OCI-LY7 (cell line): ENCODE data around the gene HOGA1. TPM values are rescaled to one million over a fixed set of nuclear protein-coding genes. Genes with fewer than 3 reads are reported as not detected.

Source experiments
- BruUV-seq: library from RNA; stranded (reverse); fragments of 400-500 nt; replicated peaks from 2 replicates; lab custom pipeline; 2021; lab: Mats Ljungman, UMichigan
- CTCF ChIA-PET: fragments of 300-600 bp; sonication (Branson Sonifier 250); formaldehyde crosslinking; loops from one replicate; lab custom pipeline; 2022; ENCODE audit warnings: antibody characterized with exemption; ENCODE audit not compliant: unreplicated experiment; lab: Charles Lee
- POLR2A ChIA-PET: fragments of 300-600 bp; sonication (Branson Sonifier 250); formaldehyde crosslinking; loops from one replicate; lab custom pipeline; 2022; ENCODE audit warnings: antibody characterized with exemption; lab: Charles Lee
- DNase-seq: peaks from one replicate; pipeline ENCODE4 v3.0.0-alpha.2; 2015; ENCODE audit warnings: low spot score
- H2AFZ ChIP-seq: fragments of 200-600 bp; sonication (generic), shearing (Covaris generic); 2 replicates; pipeline ENCODE4 v1.6.1; 2014; ENCODE audit warnings: mild to moderate bottlenecking, antibody characterized with exemption, low read length, moderate library complexity
- H3K27ac ChIP-seq: fragments of 200-600 bp; sonication (generic); 2 replicates; pipeline ENCODE4 v1.5.1; 2014; ENCODE audit warnings: mixed run types, low read depth, mild to moderate bottlenecking, moderate library complexity, low read length, inconsistent platforms; ENCODE audit not compliant: poor library complexity, severe bottlenecking
- H3K36me3 ChIP-seq: fragments of 200-600 bp; sonication (generic); 2 replicates; pipeline ENCODE4 v1.6.1; 2014; ENCODE audit warnings: mild to moderate bottlenecking, antibody characterized with exemption, low read length, moderate library complexity, mixed read lengths; ENCODE audit not compliant: insufficient read depth
- H3K4me1 ChIP-seq: fragments of 200-600 bp; sonication (generic); 2 replicates; pipeline ENCODE4 v1.5.1; 2014; ENCODE audit warnings: mild to moderate bottlenecking, low read length; ENCODE audit not compliant: insufficient read depth, poor library complexity, severe bottlenecking
- H3K4me2 ChIP-seq: fragments of 200-600 bp; sonication (generic); 2 replicates; pipeline ENCODE4 v1.6.1; 2014; ENCODE audit warnings: mild to moderate bottlenecking, low read length
- H3K4me3 ChIP-seq: fragments of 200-600 bp; sonication (generic); 2 replicates; pipeline ENCODE4 v1.5.1; 2014; ENCODE audit warnings: mild to moderate bottlenecking, low read depth, low read length; ENCODE audit not compliant: poor library complexity, severe bottlenecking
- H3K79me2 ChIP-seq: fragments of 200-600 bp; sonication (generic); 2 replicates; pipeline ENCODE4 v1.6.1; 2016; ENCODE audit warnings: low read depth, mild to moderate bottlenecking, low read length, moderate library complexity, mixed read lengths; ENCODE audit not compliant: insufficient read depth
- H3K9me2 ChIP-seq: fragments of 200-600 bp; sonication (generic); 2 replicates; pipeline ENCODE4 v1.6.1; 2016; ENCODE audit warnings: mild to moderate bottlenecking, low read length, mixed read lengths; ENCODE audit not compliant: insufficient read depth
- H3K9me3 ChIP-seq: fragments of 200-600 bp; sonication (generic); 2 replicates; pipeline ENCODE4 v1.6.1; 2014; ENCODE audit warnings: mild to moderate bottlenecking, mixed run types, low read length, mixed read lengths
- H4K20me1 ChIP-seq: fragments of 200-600 bp; sonication (generic); 2 replicates; pipeline ENCODE4 v1.6.1; 2014; ENCODE audit warnings: mild to moderate bottlenecking, antibody characterized with exemption, low read length, moderate library complexity, mixed read lengths; ENCODE audit not compliant: insufficient read depth
- CTCF ChIP-seq: fragments of 200-600 bp; sonication (generic); conservative IDR thresholded peaks from 2 replicates; pipeline ENCODE4 v1.5.1; 2014; ENCODE audit warnings: mild to moderate bottlenecking, antibody characterized with exemption, low read length, moderate library complexity, mixed read lengths
- EZH2phosphoT487 ChIP-seq: fragments of 200-600 bp; sonication (generic); IDR thresholded peaks from 2 replicates; pipeline ENCODE4 v1.6.1; 2018; ENCODE audit warnings: low read depth, borderline replicate concordance, mild to moderate bottlenecking, mixed run types, antibody characterized with exemption, low read length, moderate library complexity, mixed read lengths
- intact Hi-C: fragments of 100-400 bp; cut with micrococcal nuclease; formaldehyde crosslinking; loops from one replicate; pipeline ENCODE4 v1.10.0; 2022; ENCODE audit not compliant: unreplicated experiment
- total RNA-seq, 2 experiments: library from RNA; depleted of rRNA in 1 of 2; stranded (reverse); fragments of >200 nt in 1 of 2; shearing (Covaris generic) in 1 of 2; gene quantifications; 2 replicates each; pipeline ENCODE4 v1.2.3, GENCODE V29; 2014 to 2022

The HOGA1 gene
- total RNA-seq, 2 experiments from 2014 or later = 0.25 TPM; not detected in 1

- TSS peak; percentile 46 for BruUV-seq
- DNase-seq = no peak
- no peak for TF ChIP-seq CTCF
- Histone ChIP-seq H4K20me1 (peaks cover 10% of the 10 kb centered on the region; the same call in 1 of the 2 replicates), H3K4me1 (peaks cover 15% of the 10 kb centered on the region), H2AFZ (no peak overlapping the region), H3K4me3 (no peak overlapping the region), H3K9me3 (no peaks in the 10 kb centered on the region), H3K4me2 (no peak overlapping the region), H3K9me2 (no peaks in the 10 kb centered on the region), H3K27ac (no peak overlapping the region), H3K36me3 (peaks cover 12% of the 10 kb centered on the region), H3K79me2 (peaks cover 10% of the 10 kb centered on the region; the same call in 1 of the 2 replicates)
- intact Hi-C loops = no loop called here
- CTCF ChIA-PET = no interaction called here
- POLR2A ChIA-PET = no interaction called here
Measured at GRCh38 chr10:97643441-97643985, 59.3 kb downstream of the HOGA1 start.

GRCh38 chr10:97644936-97645335, 60.7 kb downstream of the HOGA1 start:
- ChIA-PET POLR2A (no interaction called here), CTCF (no interaction called here)
- TF ChIP-seq CTCF (no peak), EZH2phosphoT487 (no peak)
- Histone ChIP-seq H3K4me1 (peaks cover 13% of the 10 kb centered on the region), H3K27ac (no peak overlapping the region), H2AFZ (no peak overlapping the region), H3K4me2 (no peak overlapping the region), H3K4me3 (no peak overlapping the region), H3K36me3 (peaks cover 12% of the 10 kb centered on the region), H4K20me1 (peaks cover 10% of the 10 kb centered on the region; the same call in 1 of the 2 replicates), H3K79me2 (peaks cover 10% of the 10 kb centered on the region; the same call in 1 of the 2 replicates), H3K9me2 (no peaks in the 10 kb centered on the region), H3K9me3 (no peaks in the 10 kb centered on the region)
- no peak for DNase-seq
- intact Hi-C loops = no loop called here
- BruUV-seq = no TSS peak

- Histone ChIP-seq H3K79me2 (no peaks in the 10 kb centered on the region), H3K9me2 (no peaks in the 10 kb centered on the region), H3K4me3 (no peak overlapping the region), H3K27ac (no peak overlapping the region), H2AFZ (no peak overlapping the region), H3K9me3 (no peaks in the 10 kb centered on the region), H4K20me1 (no peaks in the 10 kb centered on the region), H3K4me1 (no peaks in the 10 kb centered on the region), H3K36me3 (peaks cover 29% of the 10 kb centered on the region), H3K4me2 (no peak overlapping the region)
- BruUV-seq = no TSS peak
- POLR2A ChIA-PET = interaction anchor here (0.6 to 0.9 kb wide), 3 partner anchors 31 to 96 kb away, joined by 3 read pairs; no protein-coding TSS in a partner anchor
- CTCF ChIA-PET = no interaction called here
- TF ChIP-seq EZH2phosphoT487 (no peak), CTCF (no peak)
- DNase-seq = no peak
- intact Hi-C loops = no loop called here
Measured at GRCh38 chr10:97647556-97647955, 63.4 kb downstream of the HOGA1 start.
